SK-N-MC (cell line): Measurements from ENCODE around the gene GJC2.

Experiments
- EZH2 ChIP-seq: fragments of 200-600 bp; sonication (generic); IDR thresholded peaks from one replicate; pipeline ENCODE4 v1.6.1; 2017; ENCODE audit warnings: antibody characterized with exemption
- FOXP2 ChIP-seq: optimal IDR thresholded peaks from 2 replicates; pipeline ENCODE3; 2011; ENCODE audit warnings: mild to moderate bottlenecking, moderate library complexity; ENCODE audit not compliant: insufficient read depth; ENCODE audit errors: extremely low read length, control extremely low read depth
- POLR2AphosphoS5 ChIP-seq: IDR thresholded peaks from 2 replicates; pipeline ENCODE4 v1.6.1; 2012; ENCODE audit warnings: mild to moderate bottlenecking, low read depth, low read length, borderline replicate concordance

GRCh38 chr1:228100822-228101613, 48.7 kb upstream of the GJC2 start:
- TF ChIP-seq EZH2 = no peak
- TF ChIP-seq POLR2AphosphoS5 = no peak; the same call in 1 of the 2 replicates
- TF ChIP-seq FOXP2 = no peak
